WI38 (cell line): ENCODE measurements around the gene CLRN2.

ENCODE experiments used
- H3K4me3 ChIP-seq: 2 replicates; pipeline ENCODE4 v1.5.1; 2011; ENCODE audit warnings: low read depth, mild to moderate bottlenecking, control low read depth, low read length
- TF ChIP-seq, protein P1 (sequence below): IDR thresholded peaks from 2 replicates; pipeline ENCODE4 v1.5.1; 2012; ENCODE audit warnings: low read depth, mild to moderate bottlenecking, control low read depth, low read length

Gene CLRN2

DNA sequence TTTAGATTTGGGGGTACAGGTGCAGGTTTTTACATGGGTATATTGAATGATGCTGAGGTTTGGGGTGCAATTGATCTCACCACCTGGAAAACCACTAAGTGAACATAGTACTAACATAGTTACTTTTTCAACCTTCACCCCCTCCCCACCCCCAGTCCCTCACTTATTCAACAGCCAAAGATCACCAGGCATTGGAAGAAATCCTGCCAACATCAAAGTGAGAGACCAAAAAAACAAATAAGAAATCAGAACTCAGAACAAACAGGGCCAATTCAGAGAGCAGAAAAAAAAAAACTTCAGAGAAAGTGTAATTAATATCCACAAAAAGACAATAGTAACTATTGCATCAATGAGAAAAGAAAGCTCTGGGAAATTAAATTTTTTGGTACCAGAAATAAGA is 41.5 kb downstream of the CLRN2 start:
- TF ChIP-seq, protein P1, sequence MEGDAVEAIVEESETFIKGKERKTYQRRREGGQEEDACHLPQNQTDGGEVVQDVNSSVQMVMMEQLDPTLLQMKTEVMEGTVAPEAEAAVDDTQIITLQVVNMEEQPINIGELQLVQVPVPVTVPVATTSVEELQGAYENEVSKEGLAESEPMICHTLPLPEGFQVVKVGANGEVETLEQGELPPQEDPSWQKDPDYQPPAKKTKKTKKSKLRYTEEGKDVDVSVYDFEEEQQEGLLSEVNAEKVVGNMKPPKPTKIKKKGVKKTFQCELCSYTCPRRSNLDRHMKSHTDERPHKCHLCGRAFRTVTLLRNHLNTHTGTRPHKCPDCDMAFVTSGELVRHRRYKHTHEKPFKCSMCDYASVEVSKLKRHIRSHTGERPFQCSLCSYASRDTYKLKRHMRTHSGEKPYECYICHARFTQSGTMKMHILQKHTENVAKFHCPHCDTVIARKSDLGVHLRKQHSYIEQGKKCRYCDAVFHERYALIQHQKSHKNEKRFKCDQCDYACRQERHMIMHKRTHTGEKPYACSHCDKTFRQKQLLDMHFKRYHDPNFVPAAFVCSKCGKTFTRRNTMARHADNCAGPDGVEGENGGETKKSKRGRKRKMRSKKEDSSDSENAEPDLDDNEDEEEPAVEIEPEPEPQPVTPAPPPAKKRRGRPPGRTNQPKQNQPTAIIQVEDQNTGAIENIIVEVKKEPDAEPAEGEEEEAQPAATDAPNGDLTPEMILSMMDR, result no peak
- no peak overlapping the region for H3K4me3 ChIP-seq

DNA sequence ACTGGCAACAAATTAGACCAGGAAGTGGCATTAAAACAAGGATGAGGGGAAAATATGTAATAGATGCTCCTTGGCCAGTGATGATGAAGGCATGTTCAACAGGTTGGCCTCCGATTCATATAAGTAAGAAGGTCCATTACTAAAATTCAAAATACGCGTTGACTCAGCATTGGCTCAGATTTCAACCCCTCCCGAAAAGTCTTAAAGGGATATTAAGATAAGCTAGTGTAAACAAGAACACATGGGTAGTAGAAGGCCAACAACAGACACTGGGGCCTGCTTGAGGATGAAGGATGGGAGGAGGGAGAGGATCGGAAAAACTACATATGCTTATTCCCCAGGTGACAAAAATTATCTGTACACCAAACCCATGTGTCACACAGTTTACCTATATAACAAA is 42.9 kb downstream of the CLRN2 start:
- H3K4me3 ChIP-seq, result no peak overlapping the region
- TF ChIP-seq, protein P1, result no peak

GRCh38 chr4:17558941-17559708 is 44.2 kb downstream of the CLRN2 start:
- TF ChIP-seq, protein P1, result no peak
- H3K4me3 ChIP-seq, result no peak overlapping the region

DNA sequence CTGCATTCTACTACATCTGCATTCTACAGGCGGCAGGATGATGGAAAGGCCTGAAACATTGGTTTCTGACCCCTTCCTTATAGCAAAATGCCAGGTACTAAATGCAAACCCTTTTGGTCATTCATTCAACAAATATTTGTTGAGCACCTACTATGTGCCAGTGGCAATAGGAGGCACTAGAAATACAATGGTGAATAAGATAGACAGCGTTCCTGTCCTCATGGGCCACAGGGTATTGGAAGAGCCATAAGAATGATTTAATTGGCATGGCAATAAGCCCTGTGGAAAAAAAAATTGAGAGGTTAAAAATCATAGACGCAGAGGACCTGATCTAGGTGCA is 44.7 kb downstream of the CLRN2 start:
- no peak overlapping the region for H3K4me3 ChIP-seq
- TF ChIP-seq, protein P1, result no peak

DNA sequence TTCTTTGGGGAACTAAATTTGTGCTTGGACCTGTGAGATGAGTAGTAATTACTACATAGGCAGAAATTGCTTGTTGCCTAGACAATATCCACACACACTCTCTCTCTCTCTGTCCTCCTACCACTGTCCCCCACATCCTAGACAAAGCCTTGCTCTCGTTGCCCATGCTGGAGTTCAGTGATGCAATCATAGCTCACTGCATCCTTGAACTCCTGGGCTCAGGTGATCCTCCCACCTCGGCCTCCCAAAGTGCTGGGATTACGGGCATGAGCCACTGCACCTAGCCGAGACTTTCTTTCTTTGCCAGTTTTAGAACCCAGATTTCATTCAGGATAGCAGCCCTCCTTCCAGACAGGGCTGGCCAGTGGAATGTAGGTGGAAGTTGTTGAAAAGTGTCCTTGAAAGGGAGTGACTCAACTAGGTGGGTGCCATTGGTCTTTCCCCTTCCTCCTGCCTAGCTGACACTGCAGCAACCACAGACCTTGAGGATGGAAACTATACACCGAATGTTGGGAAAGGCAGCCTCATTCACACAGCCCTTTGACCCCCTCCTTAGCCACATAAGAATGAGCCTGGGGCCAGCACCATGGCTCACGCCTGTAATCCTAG is 45.2 kb downstream of the CLRN2 start:
- TF ChIP-seq, protein P1, result no peak
- no peak overlapping the region for H3K4me3 ChIP-seq

DNA sequence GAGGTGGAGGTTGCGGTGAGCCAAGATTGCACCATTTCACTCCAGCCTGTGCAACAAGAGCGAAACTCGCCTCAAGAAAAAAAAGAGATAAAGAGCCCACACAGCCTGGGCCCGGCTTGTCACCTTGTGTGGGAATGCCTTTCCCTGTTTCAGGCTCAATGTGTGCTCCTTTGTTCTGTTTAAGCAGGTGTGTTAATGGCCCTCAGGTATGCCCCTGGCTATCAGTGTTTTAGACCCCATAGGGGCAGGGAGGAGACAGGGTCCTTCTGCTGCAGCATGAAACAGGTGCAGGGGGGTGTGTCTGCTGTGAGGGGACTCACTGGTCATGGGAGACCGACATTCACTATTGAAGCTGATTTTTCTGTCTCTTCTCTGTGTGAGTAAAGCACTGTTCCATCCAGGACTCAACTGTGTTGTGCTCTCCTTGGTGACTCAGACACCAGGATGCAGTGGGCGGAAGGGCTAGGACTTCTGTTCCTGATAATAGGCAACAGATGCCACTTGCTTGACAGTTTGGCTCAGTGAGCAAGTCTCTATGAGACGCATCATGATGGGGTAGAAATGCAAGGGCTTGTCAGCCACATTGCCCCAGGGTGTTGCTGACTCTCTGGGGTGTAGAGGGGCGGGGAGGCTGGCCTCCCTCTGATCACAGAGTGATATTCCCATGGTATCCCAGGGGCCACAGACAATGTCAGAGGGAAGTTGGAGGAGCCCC is 46.4 kb downstream of the CLRN2 start:
- TF ChIP-seq, protein P1, result no peak
- H3K4me3 ChIP-seq, result no peak overlapping the region

GRCh38 chr4:17562157-17562556 is 47.2 kb downstream of the CLRN2 start:
- H3K4me3 ChIP-seq, result no peak overlapping the region
- TF ChIP-seq, protein P1, result no peak
